Measurements from ENCODE around the gene FSD1. TPM values are rescaled to one million over a fixed set of nuclear protein-coding genes. Genes with fewer than 3 reads are reported as not detected.
"Not testable (repeated sequence)": the region's sequence is repeated elsewhere in the genome, so short reads cannot be mapped to it uniquely, and the experiment has no call there.

The FSD1 gene
- total RNA-seq, 1 experiment from 2014 or later: 24.7 TPM

GRCh38 chr19:4278010-4278409 lies 26.4 kb upstream of the FSD1 start:
- peak overlapping the region; percentile 95 for H3K27ac ChIP-seq
- H3K27me3 ChIP-seq: no peaks in the 10 kb centered on the region
- DNase-seq: no peak

GRCh38 chr19:4278419-4279266 lies 25.8 kb upstream of the FSD1 start, which contains the start of gene SHD:
Gene SHD, plus strand, starts transcription at chr19:4279266. Its CDS starts 798 bp downstream, at chr19:4280064.
- Histone ChIP-seq H3K27ac (peak within 1 kb of the TSS; percentile 95), H3K4me1 (peaks cover 9% of the 10 kb centered on the region), H3K9me3 (replicated peaks) (no peaks in the 10 kb centered on the region), H3K27me3 (no peaks in the 10 kb centered on the region), H3K4me3 (peak within 1 kb of the TSS; percentile 84), H3K36me3 (peaks cover 8% of the 10 kb centered on the region)
- peak; percentile 94 to 95 for DNase-seq

More at GRCh38 chr19:4278010-4278409, 26.4 kb upstream of the FSD1 start:
- Histone ChIP-seq H3K36me3 (peaks cover 2% of the 10 kb centered on the region; the same call in 1 of the 2 replicates), H3K9me3 (replicated peaks) (no peaks in the 10 kb centered on the region), H3K4me3 (peak overlapping the region; percentile 84), H3K4me1 (peaks cover 9% of the 10 kb centered on the region)

DNA sequence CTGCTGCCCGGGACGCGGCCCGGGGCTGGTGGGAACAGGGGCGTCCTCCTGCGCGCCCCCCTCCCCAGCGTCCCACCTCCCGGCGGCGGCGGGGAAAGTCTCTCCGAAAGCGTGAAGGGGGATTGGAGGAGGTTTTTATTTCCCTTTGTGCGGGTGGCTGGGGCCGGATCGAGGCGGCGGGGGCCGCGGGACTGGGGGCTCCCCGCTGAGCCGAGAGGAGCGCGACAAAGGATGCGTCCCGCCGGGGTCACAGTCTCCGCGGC lies 25.2 kb upstream of the FSD1 start:
- DNase-seq: no peak
- H3K36me3 ChIP-seq: peaks cover 13% of the 10 kb centered on the region
- H3K4me1 ChIP-seq: peaks cover 9% of the 10 kb centered on the region
- H3K27ac ChIP-seq: peak overlapping the region; percentile 95
- H3K9me3 ChIP-seq (replicated peaks): no peaks in the 10 kb centered on the region
- H3K4me3 ChIP-seq: peak overlapping the region; percentile 84
- H3K27me3 ChIP-seq: no peaks in the 10 kb centered on the region

DNA sequence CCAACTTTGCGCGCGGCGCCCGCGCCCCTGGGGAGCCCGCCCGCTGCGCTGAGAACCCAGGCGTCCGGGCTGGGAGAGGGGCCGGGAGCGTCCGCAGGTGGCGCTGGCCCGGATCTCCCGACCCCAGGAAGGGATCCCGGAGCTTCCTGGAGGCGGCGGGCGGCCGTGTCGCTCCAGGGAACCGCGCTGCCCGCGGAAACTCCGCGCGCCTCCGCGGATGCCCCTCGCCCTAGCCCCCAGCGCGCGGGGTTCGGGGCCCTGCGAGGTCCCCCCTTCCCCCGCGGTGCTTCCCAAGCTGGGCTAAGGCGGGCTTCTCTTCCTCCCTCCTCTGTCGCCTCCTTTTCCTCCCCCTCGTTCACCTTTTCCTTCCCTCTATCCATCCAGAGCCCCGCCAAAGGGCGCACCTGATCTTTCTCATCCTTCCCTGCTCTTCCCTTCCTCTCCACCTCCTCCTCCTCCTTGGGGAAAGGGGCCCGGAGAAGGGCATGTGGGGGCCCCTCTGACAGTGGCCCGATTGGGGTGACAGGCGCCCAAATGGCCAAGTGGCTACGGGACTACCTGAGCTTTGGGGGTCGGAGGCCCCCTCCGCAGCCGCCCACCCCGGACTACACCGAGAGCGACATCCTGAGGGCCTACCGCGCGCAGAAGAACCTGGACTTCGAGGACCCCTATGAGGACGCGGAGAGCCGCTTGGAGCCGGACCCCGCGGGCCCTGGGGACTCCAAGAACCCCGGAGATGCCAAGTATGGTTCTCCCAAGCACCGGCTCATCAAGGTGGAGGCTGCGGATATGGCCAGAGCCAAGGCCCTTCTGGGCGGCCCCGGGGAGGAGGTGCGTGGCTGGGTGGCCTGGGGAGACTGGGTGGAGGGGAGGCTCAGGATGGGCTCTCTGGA lies 24.6 kb upstream of the FSD1 start:
- peaks cover 19% of the 10 kb centered on the region for H3K36me3 ChIP-seq
- H3K4me1 ChIP-seq: peaks cover 9% of the 10 kb centered on the region
- H3K27ac ChIP-seq: peak overlapping the region; percentile 95
- DNase-seq: peak in 1 of 2 experiments; percentile 34
- peak overlapping the region; percentile 84 for H3K4me3 ChIP-seq
- H3K27me3 ChIP-seq: no peaks in the 10 kb centered on the region
- no peaks in the 10 kb centered on the region for H3K9me3 ChIP-seq (replicated peaks)

GRCh38 chr19:4284176-4284958 lies 20.0 kb upstream of the FSD1 start:
- no peaks in the 10 kb centered on the region for H3K27me3 ChIP-seq
- H3K27ac ChIP-seq: no peak overlapping the region
- DNase-seq: peak; percentile 63 to 68
- H3K4me3 ChIP-seq: no peak overlapping the region
- H3K9me3 ChIP-seq (replicated peaks): no peaks in the 10 kb centered on the region
- peaks cover 46% of the 10 kb centered on the region for H3K36me3 ChIP-seq
- H3K4me1 ChIP-seq: no peaks in the 10 kb centered on the region

DNA sequence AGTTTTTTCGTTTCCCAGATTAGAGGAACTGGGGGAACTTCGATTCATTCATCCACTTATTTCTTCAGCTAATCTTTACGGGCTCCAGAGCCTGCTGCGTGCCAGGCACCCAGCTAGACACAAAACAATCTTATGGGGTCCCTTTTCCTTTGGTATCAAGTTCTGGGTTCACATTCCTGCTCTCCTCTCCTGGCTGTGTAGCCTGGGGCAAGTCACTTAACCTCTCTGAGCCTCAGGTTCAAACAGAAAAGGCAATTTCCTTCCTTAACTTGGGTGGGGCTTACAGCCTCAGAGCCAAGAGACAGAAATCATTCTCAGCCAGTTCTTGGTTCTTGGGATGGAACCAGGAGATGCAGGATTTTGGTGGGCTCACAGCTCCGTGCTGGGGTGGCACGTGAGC lies 19.4 kb upstream of the FSD1 start:
- no peaks in the 10 kb centered on the region for H3K27me3 ChIP-seq

GRCh38 chr19:4286141-4286540 lies 18.3 kb upstream of the FSD1 start:
- H3K9me3 ChIP-seq (replicated peaks); H3K4me1 ChIP-seq; H3K27me3 ChIP-seq; H3K27ac ChIP-seq; H3K4me3 ChIP-seq; DNase-seq: not testable (repeated sequence)
- peaks cover 46% of the 10 kb centered on the region for H3K36me3 ChIP-seq

More for the DNA sequence above, 19.4 kb upstream of the FSD1 start:
- no peak for DNase-seq
- no peak overlapping the region for H3K4me3 ChIP-seq
- H3K9me3 ChIP-seq (replicated peaks): no peaks in the 10 kb centered on the region
- peaks cover 46% of the 10 kb centered on the region for H3K36me3 ChIP-seq
- H3K4me1 ChIP-seq: no peaks in the 10 kb centered on the region
- no peak overlapping the region for H3K27ac ChIP-seq

DNA sequence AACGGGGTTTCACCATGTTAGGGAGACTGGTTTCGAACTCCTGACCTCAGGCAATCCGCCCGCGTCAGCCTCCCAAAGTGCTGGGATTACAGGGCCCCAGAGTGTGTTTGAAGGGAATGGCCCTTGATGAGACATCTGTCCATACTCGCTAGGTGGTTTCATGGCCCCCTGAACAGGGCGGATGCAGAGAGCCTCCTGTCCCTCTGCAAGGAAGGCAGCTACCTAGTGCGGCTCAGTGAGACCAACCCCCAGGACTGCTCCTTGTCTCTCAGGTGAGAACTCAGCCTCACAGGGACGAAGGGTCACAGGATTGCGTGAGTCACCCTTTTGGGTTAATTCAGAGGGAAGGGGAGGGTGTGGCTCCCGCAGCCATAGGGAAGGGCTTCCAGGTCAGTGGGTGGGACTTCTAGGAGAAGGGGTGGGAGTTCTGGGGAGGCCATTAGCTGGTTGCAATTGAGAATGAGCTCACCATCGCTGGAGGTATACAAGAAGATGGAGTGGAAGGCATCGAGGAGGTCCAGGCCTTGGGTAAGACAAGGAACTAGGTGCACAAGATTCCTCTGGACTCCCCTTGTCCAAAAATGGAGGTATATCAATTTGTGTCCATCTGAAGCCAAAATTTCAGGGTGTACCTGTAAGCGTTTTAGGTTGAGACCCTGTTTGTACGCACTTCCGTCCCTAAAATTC lies 16.2 kb upstream of the FSD1 start:
- Histone ChIP-seq H3K4me3 (no peak overlapping the region), H3K27me3 (no peaks in the 10 kb centered on the region), H3K27ac (no peak overlapping the region), H3K9me3 (replicated peaks) (no peaks in the 10 kb centered on the region), H3K36me3 (peaks cover 43% of the 10 kb centered on the region), H3K4me1 (no peaks in the 10 kb centered on the region)
- no peak for DNase-seq

DNA sequence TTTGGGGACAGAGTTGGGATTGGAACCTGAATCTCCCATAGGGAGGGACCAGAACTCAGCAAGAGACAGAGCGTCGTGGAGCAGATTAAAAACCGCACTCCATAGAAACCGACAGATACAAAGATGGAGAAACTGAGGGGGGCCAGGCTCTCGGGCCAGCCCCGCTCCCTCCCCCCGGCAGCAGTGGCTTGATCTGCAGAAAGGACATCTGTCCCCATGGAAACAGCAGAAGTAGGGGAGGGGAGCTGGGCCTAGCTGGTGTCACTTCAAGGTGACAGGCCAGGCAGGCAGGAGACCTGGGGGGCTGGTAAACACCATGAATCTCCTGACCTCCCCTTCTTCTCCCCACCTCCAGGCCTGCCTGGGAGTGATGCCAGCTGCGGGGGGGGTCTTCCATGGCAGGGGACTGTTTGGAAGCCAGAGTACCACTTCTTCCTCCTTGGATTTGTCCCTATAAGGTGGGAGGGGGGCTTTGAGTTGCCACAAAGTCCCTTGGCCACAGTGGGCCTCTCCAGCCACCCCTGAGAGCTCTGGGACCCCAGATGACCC lies 13.1 kb upstream of the FSD1 start:
- DNase-seq: no peak
- Histone ChIP-seq H3K9me3 (replicated peaks) (no peaks in the 10 kb centered on the region), H3K4me1 (no peaks in the 10 kb centered on the region), H3K27me3 (no peaks in the 10 kb centered on the region), H3K4me3 (no peak overlapping the region), H3K27ac (no peak overlapping the region), H3K36me3 (peaks cover 19% of the 10 kb centered on the region)

DNA sequence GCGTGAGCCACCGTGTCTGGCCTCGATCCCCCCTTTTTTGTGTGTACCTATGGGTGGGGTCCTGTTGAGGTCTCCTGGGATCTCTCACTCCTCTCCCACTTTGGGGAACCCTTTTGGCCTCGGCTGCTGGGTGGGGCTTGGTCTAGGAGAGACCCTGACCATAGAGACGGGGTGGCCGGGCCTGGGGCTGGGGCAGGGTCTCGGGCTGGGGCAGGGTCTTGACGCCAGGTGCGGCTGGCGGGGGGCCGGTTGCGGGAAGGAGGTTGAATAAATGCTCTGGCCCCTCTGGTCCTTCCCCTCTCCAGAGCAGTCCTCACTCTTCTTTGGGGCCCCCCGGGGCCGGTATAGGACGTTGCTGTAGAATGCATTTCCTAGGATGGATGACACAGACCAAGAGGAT lies 11.9 kb upstream of the FSD1 start:
- Histone ChIP-seq H3K4me1 (0 out of 2 replicates have a peak, but pooled peaks cover 4% of the 10 kb centered on the region), H3K4me3 (no peak overlapping the region), H3K27me3 (no peaks in the 10 kb centered on the region), H3K36me3 (peaks cover 11% of the 10 kb centered on the region; the same call in 1 of the 2 replicates), H3K9me3 (replicated peaks) (no peaks in the 10 kb centered on the region), H3K27ac (no peak overlapping the region)
- DNase-seq: no peak

- Histone ChIP-seq H3K4me1 (0 out of 2 replicates have a peak, but pooled peaks cover 4% of the 10 kb centered on the region), H3K27ac (no peak overlapping the region), H3K36me3 (no peaks in the 10 kb centered on the region), H3K4me3 (no peak overlapping the region), H3K9me3 (replicated peaks) (no peaks in the 10 kb centered on the region), H3K27me3 (no peaks in the 10 kb centered on the region)
- no peak for DNase-seq
Measured at GRCh38 chr19:4294389-4294788, 10.0 kb upstream of the FSD1 start.

DNA sequence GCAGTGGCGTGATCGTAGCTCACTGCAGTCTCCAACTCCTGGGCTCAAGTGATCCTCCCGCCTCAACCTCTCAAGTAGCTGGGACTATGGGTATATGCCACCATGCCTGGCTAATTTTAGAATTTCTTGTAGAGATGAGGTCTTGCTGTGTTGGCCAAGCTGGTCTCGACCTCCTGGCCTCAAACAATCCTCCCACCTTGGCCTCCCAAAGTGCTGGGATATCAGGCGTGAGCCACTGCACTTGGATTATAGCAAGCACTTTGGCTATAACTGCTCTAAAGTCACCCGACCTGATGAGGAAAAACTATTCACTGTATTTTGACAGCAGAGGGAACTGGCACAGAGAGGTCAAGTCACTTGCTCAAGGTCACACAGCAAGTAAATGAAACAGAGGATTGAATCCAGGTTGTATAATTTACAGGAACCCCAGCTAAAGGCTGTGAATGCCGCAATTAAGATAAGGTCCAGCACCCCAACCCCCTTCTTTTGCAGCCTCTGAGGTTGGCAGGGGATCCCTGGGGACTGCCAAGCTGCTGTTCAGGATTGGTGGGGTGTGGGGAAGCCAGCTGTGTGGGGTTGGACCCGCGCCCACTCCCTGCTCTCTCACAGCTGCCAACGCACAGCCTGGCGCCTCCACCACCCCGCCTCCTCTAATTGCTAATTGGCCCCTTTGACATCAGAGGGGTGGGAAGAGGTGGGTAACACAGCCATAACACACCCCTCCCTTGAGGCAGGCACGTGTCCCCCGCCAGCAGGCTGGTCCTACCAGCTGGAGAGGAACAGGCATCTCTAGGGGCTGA lies 8.2 kb upstream of the FSD1 start:
- DNase-seq: peak; percentile 94
- Histone ChIP-seq H3K4me3 (no peak overlapping the region), H3K27me3 (no peaks in the 10 kb centered on the region), H3K36me3 (no peaks in the 10 kb centered on the region), H3K4me1 (0 out of 2 replicates have a peak, but pooled peaks cover 4% of the 10 kb centered on the region), H3K9me3 (replicated peaks) (no peaks in the 10 kb centered on the region), H3K27ac (no peak overlapping the region)
